Mesenchymal stem cell (in vitro differentiated cells and primary cell): Measurements from ENCODE around the gene ARGLU1.

ENCODE experiments used
- DNase-seq: peaks from one replicate; pipeline ENCODE4 v3.0.0-alpha.2; 2013
- H2AFZ ChIP-seq: one replicate; pipeline ENCODE4 v1.6.1; 2013; ENCODE audit warnings: low read depth, mild to moderate bottlenecking, control low read depth, inconsistent platforms, low read length, moderate library complexity
- H2AK5ac ChIP-seq: 2 replicates; pipeline ENCODE4 v1.6.1; 2013; ENCODE audit warnings: low read length, moderate library complexity, mild to moderate bottlenecking, inconsistent platforms; ENCODE audit not compliant: severe bottlenecking
- H2BK120ac ChIP-seq: one replicate; pipeline ENCODE4 v1.6.1; 2013; ENCODE audit warnings: low read depth, mild to moderate bottlenecking, inconsistent platforms, low read length, moderate library complexity
- H2BK12ac ChIP-seq, 2 experiments: one replicate each; pipeline ENCODE4 v1.6.1; 2013; ENCODE audit warnings: inconsistent platforms in 2 of 2, low read length in 2 of 2, mild to moderate bottlenecking in 2 of 2, moderate library complexity in 2 of 2, control low read depth in 1 of 2
- H2BK15ac ChIP-seq: one replicate; pipeline ENCODE4 v1.6.1; 2013; ENCODE audit warnings: mild to moderate bottlenecking, low read depth, inconsistent platforms; ENCODE audit not compliant: poor library complexity, severe bottlenecking
- H2BK5ac ChIP-seq: 2 replicates; pipeline ENCODE4 v1.6.1; 2013; ENCODE audit warnings: low read depth, mild to moderate bottlenecking, low read length, control low read depth, inconsistent platforms; ENCODE audit not compliant: poor library complexity, severe bottlenecking
- H3K14ac ChIP-seq, 2 experiments: one replicate each; pipeline ENCODE4 v1.6.1; 2013; ENCODE audit warnings: inconsistent platforms in 2 of 2, low read length in 2 of 2, control low read depth in 1 of 2, mild to moderate bottlenecking in 1 of 2, moderate library complexity in 1 of 2
- H3K18ac ChIP-seq, 2 experiments: one replicate each; pipeline ENCODE4 v1.6.1; 2013; ENCODE audit warnings: inconsistent platforms in 2 of 2, low read length in 2 of 2, control low read depth in 1 of 2, low read depth in 1 of 2, mild to moderate bottlenecking in 1 of 2
- H3K23ac ChIP-seq, 2 experiments: one replicate each; pipeline ENCODE4 v1.6.1; 2013; ENCODE audit warnings: inconsistent platforms in 2 of 2, low read length in 2 of 2, mild to moderate bottlenecking in 2 of 2, moderate library complexity in 2 of 2, control low read depth in 1 of 2
- H3K27ac ChIP-seq: 2 replicates; pipeline ENCODE4 v1.5.1; 2013; ENCODE audit warnings: mild to moderate bottlenecking, moderate library complexity, low read length, control low read depth, inconsistent platforms; ENCODE audit not compliant: poor library complexity, severe bottlenecking
- H3K27me3 ChIP-seq, 2 experiments: 2 replicates each; pipeline versions ENCODE4 v1.6.1 to v1.7.0; 2013; ENCODE audit warnings: low read length in 2 of 2, mild to moderate bottlenecking in 2 of 2, moderate library complexity in 2 of 2, control low read depth in 1 of 2, inconsistent platforms in 1 of 2; ENCODE audit not compliant: control insufficient read depth in 1 of 2, insufficient read depth in 1 of 2
- H3K36me3 ChIP-seq, 2 experiments: 2 replicates each; pipeline versions ENCODE4 v1.6.1 to v1.7.0; 2013; ENCODE audit warnings: low read length in 2 of 2, control low read depth in 1 of 2, inconsistent platforms in 1 of 2, low read depth in 1 of 2, mild to moderate bottlenecking in 1 of 2; ENCODE audit not compliant: insufficient read depth in 2 of 2, control insufficient read depth in 1 of 2
- H3K4ac ChIP-seq, 2 experiments: one replicate each; pipeline ENCODE4 v1.6.1; 2013; ENCODE audit warnings: inconsistent platforms in 2 of 2, low read length in 2 of 2, mild to moderate bottlenecking in 2 of 2, moderate library complexity in 2 of 2, control low read depth in 1 of 2, low read depth in 1 of 2
- H3K4me1 ChIP-seq: 2 replicates; pipeline ENCODE4 v1.6.1; 2013; ENCODE audit warnings: low read depth, low read length, control low read depth; ENCODE audit not compliant: control insufficient read depth, insufficient read depth
- H3K4me2 ChIP-seq: 2 replicates; pipeline ENCODE4 v1.6.1; 2013; ENCODE audit warnings: low read length, mild to moderate bottlenecking, inconsistent platforms; ENCODE audit not compliant: poor library complexity, severe bottlenecking
- H3K4me3 ChIP-seq, 2 experiments: 2 replicates each; pipeline versions ENCODE4 v1.5.1 to v1.7.0; 2013; ENCODE audit warnings: low read length in 2 of 2, mild to moderate bottlenecking in 2 of 2, control low read depth in 1 of 2, low read depth in 1 of 2; ENCODE audit not compliant: insufficient read depth in 1 of 2
- H3K79me1 ChIP-seq: replicated peaks from 2 replicates; pipeline ENCODE4 v1.6.1; 2013; ENCODE audit warnings: mild to moderate bottlenecking, control low read depth, low read length, inconsistent platforms; ENCODE audit not compliant: poor library complexity, severe bottlenecking
- H3K9ac ChIP-seq: 2 replicates; pipeline ENCODE4 v1.7.0; 2013; ENCODE audit warnings: mild to moderate bottlenecking, low read length, moderate library complexity
- H3K9me3 ChIP-seq: 2 replicates; pipeline ENCODE4 v1.7.0; 2013; ENCODE audit warnings: mild to moderate bottlenecking, low read length; ENCODE audit not compliant: control insufficient read depth
- H4K8ac ChIP-seq: one replicate; pipeline ENCODE4 v1.6.1; 2013; ENCODE audit warnings: inconsistent platforms, mild to moderate bottlenecking, low read length, moderate library complexity
- H4K91ac ChIP-seq: one replicate; pipeline ENCODE4 v1.6.1; 2013; ENCODE audit warnings: mild to moderate bottlenecking, low read length, inconsistent platforms
- WGBS: methylation state at CpG from one replicate; pipeline ENCODE4 v1.1.7; 2013; ENCODE audit warnings: mixed read lengths; 5-methylcytosine and 5-hydroxymethylcytosine counted together

Gene ARGLU1

GRCh38 chr13:106588367-106588766 lies 20.4 kb upstream of the ARGLU1 start:
- H3K4me2 ChIP-seq, result no peak overlapping the region
- no peak overlapping the region for H2BK120ac ChIP-seq
- no peak overlapping the region for H3K18ac ChIP-seq
- no peak overlapping the region for H2BK5ac ChIP-seq
- no peak overlapping the region for H2AK5ac ChIP-seq
- H3K4ac ChIP-seq, result no peak overlapping the region
- H4K8ac ChIP-seq, result no peak overlapping the region
- no peak overlapping the region for H3K27ac ChIP-seq
- no peak overlapping the region for H2BK12ac ChIP-seq
- no peak overlapping the region for H3K23ac ChIP-seq
- H4K91ac ChIP-seq, result no peak overlapping the region
- no peak overlapping the region for H3K9ac ChIP-seq
- no peak overlapping the region for H3K4me3 ChIP-seq
- no peaks in the 10 kb centered on the region for H3K36me3 ChIP-seq
- H2BK15ac ChIP-seq, result no peak overlapping the region
- H2AFZ ChIP-seq, result no peak overlapping the region
- H3K79me1 ChIP-seq, result no peaks in the 10 kb centered on the region
- WGBS, result 94% methylated on average over 4 of the region's 4 CpGs
- H3K9me3 ChIP-seq, result peaks cover 11% of the 10 kb centered on the region
- H3K14ac ChIP-seq, result no peak overlapping the region
- no peaks in the 10 kb centered on the region for H3K4me1 ChIP-seq
- H3K27me3 ChIP-seq, result no peaks in the 10 kb centered on the region
- no peak for DNase-seq

DNA sequence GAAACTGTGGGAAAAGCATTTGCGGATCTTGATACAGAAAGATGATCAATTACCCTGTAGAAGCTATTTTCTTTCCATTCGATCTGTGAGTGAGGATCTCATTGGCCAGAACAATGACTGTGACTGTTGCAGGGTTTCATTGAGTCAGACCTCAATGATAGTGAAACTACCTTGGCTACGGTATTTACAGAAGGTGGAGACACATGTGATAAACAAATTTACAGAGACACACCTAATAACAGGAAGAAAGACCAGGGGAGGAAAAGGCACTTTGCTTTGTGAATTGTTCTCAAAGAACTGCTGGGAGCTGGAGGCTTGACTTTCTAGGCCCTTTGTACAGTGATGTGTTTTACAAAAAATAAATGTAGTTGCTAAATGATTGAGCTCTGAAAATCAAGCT lies 19.9 kb upstream of the ARGLU1 start:
- Histone ChIP-seq H2BK12ac (no peak overlapping the region), H3K4me3 (no peak overlapping the region), H4K8ac (no peak overlapping the region), H2AFZ (no peak overlapping the region), H2BK15ac (no peak overlapping the region), H3K79me1 (no peaks in the 10 kb centered on the region), H3K18ac (no peak overlapping the region), H2AK5ac (no peak overlapping the region), H3K4me1 (no peaks in the 10 kb centered on the region), H3K36me3 (no peaks in the 10 kb centered on the region), H3K27me3 (no peaks in the 10 kb centered on the region), H3K9ac (no peak overlapping the region), H3K9me3 (peaks cover 11% of the 10 kb centered on the region), H3K23ac (no peak overlapping the region), H3K4me2 (no peak overlapping the region), H2BK120ac (no peak overlapping the region), H2BK5ac (no peak overlapping the region), H3K4ac (no peak overlapping the region), H3K27ac (no peak overlapping the region), H4K91ac (no peak overlapping the region), H3K14ac (no peak overlapping the region)
- WGBS, result 100% methylated on average over 3 of the region's 3 CpGs
- no peak for DNase-seq

DNA sequence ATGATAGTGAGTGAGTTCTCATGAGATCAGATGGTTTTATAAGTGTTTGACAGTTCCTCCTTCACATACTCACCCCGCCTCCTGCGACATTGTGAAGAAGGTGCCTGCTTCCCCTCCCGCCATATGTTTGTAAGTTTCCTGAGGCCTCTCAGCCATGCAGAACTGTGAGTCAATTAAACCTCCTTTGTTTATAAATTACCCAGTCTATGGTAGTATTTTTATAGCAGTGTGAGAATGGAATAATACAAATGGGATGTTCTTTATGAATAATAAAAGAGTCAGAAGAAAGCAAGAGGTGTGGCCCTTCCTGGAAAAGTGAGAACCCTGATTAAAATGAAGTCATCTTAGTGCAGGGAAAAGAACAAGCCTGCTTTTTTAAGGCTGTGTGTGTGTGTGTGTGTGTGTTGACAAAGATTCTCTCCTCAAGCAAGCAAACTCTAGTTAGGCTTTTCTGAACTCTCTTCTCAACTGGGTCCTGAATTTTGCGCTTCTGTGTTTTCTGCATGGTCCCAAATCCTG lies 18.8 kb upstream of the ARGLU1 start:
- Histone ChIP-seq H4K91ac (no peak overlapping the region), H2AFZ (no peak overlapping the region), H3K4me3 (no peak overlapping the region), H4K8ac (no peak overlapping the region), H3K27me3 (peaks cover 0 to 1% of the 10 kb centered on the region in 2 experiments), H3K9me3 (peaks cover 11% of the 10 kb centered on the region), H3K14ac (no peak overlapping the region), H2BK12ac (no peak overlapping the region), H3K27ac (no peak overlapping the region), H3K23ac (no peak overlapping the region), H3K4me2 (no peak overlapping the region), H3K4ac (no peak overlapping the region), H2BK5ac (no peak overlapping the region), H3K9ac (no peak overlapping the region), H3K18ac (no peak overlapping the region), H2BK15ac (no peak overlapping the region), H3K36me3 (no peaks in the 10 kb centered on the region), H2AK5ac (no peak overlapping the region), H3K79me1 (no peaks in the 10 kb centered on the region), H2BK120ac (no peak overlapping the region), H3K4me1 (no peaks in the 10 kb centered on the region)
- WGBS, result 84% methylated on average over 3 of the region's 4 CpGs
- no peak for DNase-seq

DNA sequence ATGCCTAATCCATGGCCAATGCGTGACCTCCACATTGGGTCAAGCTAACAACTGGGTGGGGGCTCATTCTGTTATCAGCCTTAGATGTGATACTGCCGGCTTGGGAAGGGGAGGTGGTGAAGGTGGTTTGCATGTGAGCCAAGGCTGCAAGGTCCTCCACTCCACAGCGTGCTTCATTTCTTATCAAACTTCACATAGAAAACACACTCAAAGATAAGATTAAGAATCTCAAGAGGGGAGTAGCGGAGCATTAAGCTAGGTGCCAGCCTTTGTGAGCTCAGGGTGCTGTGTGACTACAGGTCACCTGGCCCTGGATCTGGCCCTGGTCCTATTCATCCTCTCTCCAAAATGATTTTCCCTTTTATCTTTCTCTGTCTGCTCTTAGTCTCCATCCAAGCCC lies 13.3 kb upstream of the ARGLU1 start:
- Histone ChIP-seq H3K4ac (no peak overlapping the region), H2BK5ac (no peak overlapping the region)
- 85% methylated on average over 2 of the region's 4 CpGs for WGBS

More for the DNA sequence above, 13.3 kb upstream of the ARGLU1 start:
- Histone ChIP-seq H3K27me3 (peaks cover 0 to 6% of the 10 kb centered on the region in 2 experiments), H3K27ac (no peak overlapping the region), H3K14ac (no peak overlapping the region), H2BK15ac (no peak overlapping the region), H4K91ac (no peak overlapping the region), H3K9me3 (peaks cover 10% of the 10 kb centered on the region), H4K8ac (no peak overlapping the region), H3K23ac (no peak overlapping the region), H3K79me1 (no peaks in the 10 kb centered on the region), H3K9ac (no peak overlapping the region), H2BK12ac (no peak overlapping the region), H3K36me3 (no peaks in the 10 kb centered on the region), H2AFZ (no peak overlapping the region), H3K4me3 (no peak overlapping the region), H2AK5ac (no peak overlapping the region), H3K4me1 (no peaks in the 10 kb centered on the region), H3K18ac (no peak overlapping the region), H2BK120ac (no peak overlapping the region), H3K4me2 (no peak overlapping the region)
- no peak for DNase-seq
